Mesendoderm (in vitro differentiated cells): ENCODE results near the gene LRRC4C.

Source experiments
- DNase-seq: peaks from one replicate; pipeline ENCODE4 v3.0.0; 2013
- H2AK5ac ChIP-seq: 2 replicates; pipeline ENCODE4 v1.6.1; 2013; ENCODE audit warnings: low read length, inconsistent platforms
- H2BK120ac ChIP-seq: 2 replicates; pipeline ENCODE4 v1.6.1; 2013; ENCODE audit warnings: low read depth, mild to moderate bottlenecking, low read length, moderate library complexity, mixed read lengths
- H2BK15ac ChIP-seq: replicated peaks from 2 replicates; pipeline ENCODE4 v1.6.1; 2013; ENCODE audit warnings: low read depth, mild to moderate bottlenecking, moderate library complexity
- H2BK5ac ChIP-seq: 2 replicates; pipeline ENCODE4 v1.6.1; 2013; ENCODE audit warnings: low read length, inconsistent platforms
- H3K18ac ChIP-seq: 2 replicates; pipeline ENCODE4 v1.6.1; 2013; ENCODE audit warnings: mild to moderate bottlenecking, low read length, mixed read lengths
- H3K23ac ChIP-seq: one replicate; pipeline ENCODE4 v1.6.1; 2013; ENCODE audit warnings: low read length
- H3K27ac ChIP-seq: 2 replicates; pipeline ENCODE4 v1.5.1; 2013; ENCODE audit warnings: low read depth, mild to moderate bottlenecking, inconsistent platforms, low read length, moderate library complexity
- H3K27me3 ChIP-seq: 2 replicates; pipeline ENCODE4 v1.6.1; 2013; ENCODE audit warnings: low read length, control low read depth, mild to moderate bottlenecking, inconsistent platforms; ENCODE audit not compliant: insufficient read depth, poor library complexity
- H3K36me3 ChIP-seq: 2 replicates; pipeline ENCODE4 v1.6.1; 2013; ENCODE audit warnings: low read length, inconsistent platforms; ENCODE audit not compliant: control insufficient read depth, insufficient read depth
- H3K4ac ChIP-seq: one replicate; pipeline ENCODE4 v1.6.1; 2013; ENCODE audit warnings: low read depth, mild to moderate bottlenecking, low read length, moderate library complexity
- H3K4me1 ChIP-seq: 2 replicates; pipeline ENCODE4 v1.6.1; 2013; ENCODE audit warnings: low read depth, low read length, inconsistent platforms; ENCODE audit not compliant: control insufficient read depth
- H3K4me2 ChIP-seq: 2 replicates; pipeline ENCODE4 v1.6.1; 2013; ENCODE audit warnings: low read length
- H3K4me3 ChIP-seq: 2 replicates; pipeline ENCODE4 v1.5.1; 2013; ENCODE audit warnings: mild to moderate bottlenecking, low read length
- H3K56ac ChIP-seq: one replicate; pipeline ENCODE4 v1.6.1; 2013; ENCODE audit warnings: low read length
- H3K79me1 ChIP-seq: 2 replicates; pipeline ENCODE4 v1.6.1; 2013; ENCODE audit warnings: low read length, inconsistent platforms
- H3K79me2 ChIP-seq: 2 replicates; pipeline ENCODE4 v1.6.1; 2013; ENCODE audit warnings: mild to moderate bottlenecking, low read length; ENCODE audit not compliant: control insufficient read depth, insufficient read depth
- H3K9ac ChIP-seq: 2 replicates; pipeline ENCODE4 v1.6.1; 2013; ENCODE audit warnings: low read length, inconsistent platforms
- H4K5ac ChIP-seq: one replicate; pipeline ENCODE4 v1.6.1; 2013; ENCODE audit warnings: low read length
- H4K8ac ChIP-seq: one replicate; pipeline ENCODE4 v1.6.1; 2013; ENCODE audit warnings: low read depth, mild to moderate bottlenecking, control low read depth, low read length, moderate library complexity
- WGBS: extraction: QIAGEN DNeasy Blood & Tissue Kit; methylation state at CpG from one replicate; pipeline ENCODE4 v1.1.7; 2013; ENCODE audit warnings: low lambda C conversion rate, missing lambda C conversion rate; ENCODE audit not compliant: insufficient coverage; ENCODE audit errors: extremely low coverage; 5-methylcytosine and 5-hydroxymethylcytosine counted together

Gene LRRC4C

DNA sequence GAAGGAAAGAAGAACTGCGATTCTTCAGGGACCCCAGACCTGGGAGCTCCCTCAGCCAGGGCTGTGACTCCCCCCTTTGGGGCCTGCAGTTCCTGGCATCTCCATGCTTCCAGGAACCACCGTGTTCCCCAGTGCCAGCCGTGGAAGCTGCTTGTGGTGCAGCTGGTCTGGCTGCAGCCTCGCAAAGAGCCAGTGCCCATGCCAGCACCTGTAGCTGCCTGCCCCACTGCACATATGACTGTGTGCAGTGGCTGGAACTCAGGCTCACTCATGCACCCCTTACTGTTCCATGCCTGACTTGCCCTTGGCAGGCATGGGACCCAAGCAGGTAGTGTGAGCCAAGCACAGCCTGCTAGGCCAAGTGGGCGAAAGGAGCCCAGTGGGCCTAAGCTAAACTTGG lies 401.3 kb downstream of the LRRC4C start:
- Histone ChIP-seq H3K9ac (no peak overlapping the region), H3K79me1 (no peaks in the 10 kb centered on the region), H2BK15ac (no peak overlapping the region), H3K4me1 (no peaks in the 10 kb centered on the region), H3K27ac (no peak overlapping the region), H3K56ac (no peak overlapping the region), H3K18ac (no peak overlapping the region), H3K27me3 (no peaks in the 10 kb centered on the region), H2BK120ac (no peak overlapping the region), H3K23ac (no peak overlapping the region), H4K8ac (no peak overlapping the region), H4K5ac (no peak overlapping the region), H2BK5ac (no peak overlapping the region), H3K4me2 (no peak overlapping the region), H2AK5ac (no peak overlapping the region), H3K36me3 (no peaks in the 10 kb centered on the region), H3K4ac (no peak overlapping the region), H3K4me3 (no peak overlapping the region), H3K79me2 (no peaks in the 10 kb centered on the region)
- DNase-seq = no peak
- no CpG with 5 or more reads among the region's 5 CpGs for WGBS

DNA sequence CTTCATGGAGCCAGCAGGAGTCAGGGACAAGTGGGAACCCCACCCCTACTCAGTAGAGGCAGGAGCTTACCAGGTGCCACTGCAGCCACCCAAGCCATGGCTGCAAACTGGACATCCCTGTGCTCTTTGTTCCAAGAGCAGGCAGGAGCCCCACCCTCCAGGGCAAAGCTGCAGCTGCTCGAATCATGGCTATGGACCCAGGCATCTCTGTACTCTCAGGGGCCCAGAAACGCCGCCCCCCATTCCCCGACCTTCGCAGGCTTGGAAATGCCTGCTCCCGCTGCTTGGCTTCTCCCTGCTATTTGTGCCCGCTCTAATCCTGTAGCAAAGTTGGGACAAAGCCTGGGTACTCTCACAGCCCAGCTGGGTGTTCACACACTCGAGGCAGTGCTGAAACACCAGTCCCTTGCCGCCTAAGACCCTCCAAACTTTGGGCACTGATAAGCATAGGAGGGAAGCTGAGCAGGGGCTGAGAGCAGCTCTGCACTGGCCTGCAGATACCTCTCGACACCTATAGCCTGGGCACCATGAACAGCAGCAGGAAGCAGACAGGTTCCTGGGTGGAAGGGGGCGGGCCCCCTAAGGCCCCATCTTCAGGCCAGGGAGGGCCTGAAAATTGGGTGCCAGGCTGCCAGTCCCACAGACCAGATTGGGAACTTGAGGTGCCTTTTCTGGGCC lies 402.4 kb downstream of the LRRC4C start:
- H3K27ac ChIP-seq = no peak overlapping the region
- H3K23ac ChIP-seq = no peak overlapping the region
- no peaks in the 10 kb centered on the region for H3K79me2 ChIP-seq
- H3K56ac ChIP-seq = no peak overlapping the region
- H2BK120ac ChIP-seq = no peak overlapping the region
- no peak overlapping the region for H4K5ac ChIP-seq
- H3K4me3 ChIP-seq = no peak overlapping the region
- no peak overlapping the region for H3K18ac ChIP-seq
- no peaks in the 10 kb centered on the region for H3K27me3 ChIP-seq
- H3K4me2 ChIP-seq = no peak overlapping the region
- H3K9ac ChIP-seq = no peak overlapping the region
- no peak overlapping the region for H4K8ac ChIP-seq
- no peak overlapping the region for H2BK15ac ChIP-seq
- no peak overlapping the region for H2BK5ac ChIP-seq
- no CpG with 5 or more reads among the region's 11 CpGs for whole genome bisulfite sequencing
- no peaks in the 10 kb centered on the region for H3K79me1 ChIP-seq
- H2AK5ac ChIP-seq = no peak overlapping the region
- DNase-seq = no peak
- H3K4me1 ChIP-seq = no peaks in the 10 kb centered on the region
- H3K36me3 ChIP-seq = no peaks in the 10 kb centered on the region
- no peak overlapping the region for H3K4ac ChIP-seq

DNA sequence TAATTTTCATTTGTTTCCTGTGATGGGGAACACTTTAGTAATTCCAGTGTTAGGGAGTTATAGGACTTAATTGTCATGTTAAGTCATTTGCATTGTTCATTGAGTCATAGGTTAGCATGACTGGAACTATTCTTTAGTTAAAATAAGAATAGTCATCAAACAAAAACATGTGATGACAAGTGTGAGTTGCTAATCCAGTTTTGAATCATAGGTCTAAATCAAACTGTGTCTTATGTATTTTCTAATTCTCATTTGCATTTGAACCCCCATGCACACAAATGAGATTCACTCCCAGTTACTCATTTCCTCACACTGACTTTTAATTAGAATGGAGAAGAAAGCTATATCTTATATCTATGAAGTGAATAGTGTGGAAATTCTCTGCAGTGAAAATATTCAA lies 405.6 kb downstream of the LRRC4C start:
- no peak for DNase-seq

DNA sequence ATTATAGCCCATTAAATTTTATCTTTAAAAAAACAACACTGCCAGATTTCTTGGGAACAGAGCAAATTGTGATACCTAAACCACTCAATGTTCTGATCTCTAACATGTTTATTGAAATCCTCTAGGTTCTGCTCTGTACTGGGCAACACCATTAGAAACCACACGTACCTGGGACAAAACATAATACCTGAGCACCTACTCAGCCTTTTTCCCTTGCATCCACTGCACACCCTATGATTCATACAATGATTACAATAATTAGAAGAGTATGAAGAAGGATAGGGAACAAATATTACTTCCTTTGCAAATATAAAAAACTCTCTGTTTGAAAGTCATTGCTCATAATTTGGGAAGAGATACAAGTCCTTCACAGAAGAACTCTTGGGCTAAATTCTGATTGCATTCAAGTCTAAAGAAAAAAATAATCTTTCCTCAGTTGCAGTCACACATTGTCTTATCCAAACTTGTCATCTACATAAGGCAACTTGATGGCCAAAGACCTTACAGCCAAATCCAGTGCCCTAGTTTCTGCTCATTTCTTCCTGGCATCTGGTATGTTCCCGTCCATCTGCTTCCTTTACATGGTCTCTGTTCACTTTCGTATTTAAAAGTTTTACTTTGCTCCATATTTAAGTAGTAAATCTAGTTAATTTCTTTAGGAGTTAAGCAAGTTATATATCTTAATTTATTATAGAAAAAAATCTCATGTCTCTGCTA lies 407.4 kb downstream of the LRRC4C start:
- Histone ChIP-seq H3K79me2 (no peaks in the 10 kb centered on the region), H3K4ac (no peak overlapping the region), H2BK15ac (no peak overlapping the region), H3K27ac (no peak overlapping the region), H3K36me3 (no peaks in the 10 kb centered on the region), H4K8ac (no peak overlapping the region), H3K79me1 (no peaks in the 10 kb centered on the region), H3K23ac (no peak overlapping the region), H3K4me1 (no peaks in the 10 kb centered on the region), H3K18ac (no peak overlapping the region), H3K9ac (no peak overlapping the region), H3K56ac (no peak overlapping the region), H2BK120ac (no peak overlapping the region), H2AK5ac (no peak overlapping the region), H3K4me3 (no peak overlapping the region), H3K27me3 (no peaks in the 10 kb centered on the region), H2BK5ac (no peak overlapping the region), H4K5ac (no peak overlapping the region), H3K4me2 (no peak overlapping the region)
- no CpG with 5 or more reads among the region's 3 CpGs for WGBS
- no peak for DNase-seq

More for the DNA sequence above, 405.6 kb downstream of the LRRC4C start:
- H3K4me2 ChIP-seq = no peak overlapping the region
- H2AK5ac ChIP-seq = no peak overlapping the region
- H3K36me3 ChIP-seq = no peaks in the 10 kb centered on the region
- no peaks in the 10 kb centered on the region for H3K4me1 ChIP-seq
- H2BK120ac ChIP-seq = no peak overlapping the region
- no peak overlapping the region for H3K18ac ChIP-seq
- no peak overlapping the region for H3K23ac ChIP-seq
- no peak overlapping the region for H3K4me3 ChIP-seq
- no peak overlapping the region for H3K9ac ChIP-seq
- H3K56ac ChIP-seq = no peak overlapping the region
- H4K8ac ChIP-seq = no peak overlapping the region
- H3K27ac ChIP-seq = no peak overlapping the region
- no peak overlapping the region for H4K5ac ChIP-seq
- no peak overlapping the region for H2BK5ac ChIP-seq
- no peak overlapping the region for H2BK15ac ChIP-seq
- no peaks in the 10 kb centered on the region for H3K79me2 ChIP-seq
- H3K79me1 ChIP-seq = no peaks in the 10 kb centered on the region
- no peaks in the 10 kb centered on the region for H3K27me3 ChIP-seq
- no peak overlapping the region for H3K4ac ChIP-seq

DNA sequence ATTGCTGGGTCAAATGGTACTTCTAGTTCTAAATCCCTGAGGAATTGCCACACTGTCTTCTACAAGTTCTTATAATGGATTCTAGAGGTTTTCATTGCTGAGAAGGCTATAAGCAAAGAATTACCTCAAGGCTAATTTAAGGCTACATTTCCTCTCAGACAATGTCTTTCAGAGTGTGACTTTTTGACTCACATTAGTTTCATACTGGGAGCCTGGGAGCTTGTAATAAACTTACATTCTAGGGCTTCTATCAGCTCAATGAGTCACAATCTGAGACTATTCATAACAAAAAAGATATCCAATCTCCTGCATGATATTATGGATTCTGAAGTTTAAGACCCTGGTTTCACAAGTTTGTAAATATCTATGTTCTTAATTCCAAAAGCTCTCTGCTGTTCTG lies 408.7 kb downstream of the LRRC4C start:
- H2BK15ac ChIP-seq = no peak overlapping the region
- H3K9ac ChIP-seq = no peak overlapping the region
- no peak overlapping the region for H3K23ac ChIP-seq
- H3K4ac ChIP-seq = no peak overlapping the region
- no peaks in the 10 kb centered on the region for H3K27me3 ChIP-seq
- H4K8ac ChIP-seq = no peak overlapping the region
- H3K4me3 ChIP-seq = no peak overlapping the region
- H3K27ac ChIP-seq = no peak overlapping the region
- no peak for DNase-seq
- no peak overlapping the region for H2BK5ac ChIP-seq
- H3K56ac ChIP-seq = no peak overlapping the region
- no peaks in the 10 kb centered on the region for H3K79me1 ChIP-seq
- H2BK120ac ChIP-seq = no peak overlapping the region
- no peak overlapping the region for H3K4me2 ChIP-seq
- no peak overlapping the region for H4K5ac ChIP-seq
- no peaks in the 10 kb centered on the region for H3K79me2 ChIP-seq
- H3K18ac ChIP-seq = no peak overlapping the region
- H3K36me3 ChIP-seq = no peaks in the 10 kb centered on the region
- no peaks in the 10 kb centered on the region for H3K4me1 ChIP-seq
- no peak overlapping the region for H2AK5ac ChIP-seq

DNA sequence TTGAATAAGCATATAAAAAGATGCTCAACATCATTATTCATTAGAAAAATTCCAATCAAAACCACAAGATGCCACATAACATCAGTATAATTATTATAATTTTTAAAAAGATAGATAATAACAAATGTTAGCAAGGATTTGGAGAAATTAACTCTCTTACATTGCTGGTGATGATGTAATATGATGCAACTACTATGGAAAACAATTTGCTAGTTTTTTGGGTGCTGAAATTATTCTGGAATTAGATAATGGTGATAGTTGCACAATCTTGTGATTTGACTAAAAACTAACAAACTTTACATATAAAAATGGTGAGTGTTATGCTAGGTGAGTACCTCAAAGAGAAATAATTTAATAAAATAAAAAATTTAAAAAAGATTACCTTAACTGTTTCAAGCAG lies 412.2 kb downstream of the LRRC4C start:
- H3K23ac ChIP-seq = no peak overlapping the region
- H3K27ac ChIP-seq = no peak overlapping the region
- no peak for DNase-seq
- no peak overlapping the region for H3K4me3 ChIP-seq
- no peak overlapping the region for H4K5ac ChIP-seq
- no peak overlapping the region for H3K4ac ChIP-seq
- no peaks in the 10 kb centered on the region for H3K27me3 ChIP-seq
- no peak overlapping the region for H2BK5ac ChIP-seq
- H3K79me1 ChIP-seq = no peaks in the 10 kb centered on the region
- H4K8ac ChIP-seq = no peak overlapping the region
- no peaks in the 10 kb centered on the region for H3K4me1 ChIP-seq
- H3K79me2 ChIP-seq = no peaks in the 10 kb centered on the region
- no peak overlapping the region for H2AK5ac ChIP-seq
- no peak overlapping the region for H2BK15ac ChIP-seq
- H3K56ac ChIP-seq = no peak overlapping the region
- H3K18ac ChIP-seq = no peak overlapping the region
- no peak overlapping the region for H3K4me2 ChIP-seq
- no peak overlapping the region for H2BK120ac ChIP-seq
- H3K36me3 ChIP-seq = no peaks in the 10 kb centered on the region
- H3K9ac ChIP-seq = no peak overlapping the region
